ENCODE data around the gene SGPL1. TPM values are rescaled to one million over a fixed set of nuclear protein-coding genes. Genes with fewer than 3 reads are reported as not detected.

Gene SGPL1
- polyA plus RNA-seq, 1 donor from 2014 or later = 12.0 TPM

DNA sequence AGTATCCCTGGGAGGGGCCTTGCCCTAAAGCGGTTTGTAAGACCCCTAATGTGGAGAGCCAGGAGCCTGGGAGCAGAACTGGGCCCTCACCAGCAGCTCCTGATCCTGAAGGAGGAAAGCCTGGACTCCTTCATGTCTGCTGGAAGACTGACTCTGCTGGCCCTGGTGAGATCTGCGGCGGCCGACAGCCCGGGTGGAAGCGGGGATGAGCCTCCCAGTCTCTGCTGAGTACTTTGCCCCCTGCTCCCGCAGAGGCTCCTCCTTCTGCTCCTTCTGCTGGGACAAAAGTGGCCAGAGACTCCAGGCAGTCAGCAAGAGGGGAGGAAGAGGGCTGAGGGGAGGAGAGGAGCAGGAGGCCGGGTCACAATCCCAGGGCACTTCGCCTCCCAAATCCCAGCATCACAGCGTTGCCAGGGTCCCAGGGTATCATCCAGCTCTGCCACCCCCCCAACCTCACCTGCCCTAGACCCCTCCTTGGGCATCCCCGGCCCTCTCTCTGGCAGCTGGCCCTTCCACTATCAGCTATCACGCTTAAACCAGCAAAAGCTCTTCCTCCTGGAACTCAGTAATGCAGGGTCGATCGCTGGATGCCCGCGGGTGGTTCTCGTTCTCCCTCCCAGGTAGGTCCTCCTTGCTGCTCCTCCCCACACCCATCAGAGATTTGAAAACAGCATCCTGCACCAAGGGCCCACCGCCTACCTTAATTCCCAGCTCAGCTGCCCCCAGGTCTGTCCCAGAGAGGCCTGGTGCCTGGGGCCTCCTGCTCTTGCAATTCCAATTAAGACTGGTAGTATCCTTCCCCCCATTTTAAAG is 38.5 kb upstream of the SGPL1 start:
- no peaks in the 10 kb centered on the region for H3K4me1 Mint-ChIP-seq
- no peaks in the 10 kb centered on the region for H3K9me3 Mint-ChIP-seq
- H3K27ac Mint-ChIP-seq = peak overlapping the region in 1 of 3 donors; percentile 35
- no peak overlapping the region for H3K4me3 Mint-ChIP-seq
- no peaks in the 10 kb centered on the region for H3K36me3 Mint-ChIP-seq
- no peaks in the 10 kb centered on the region for H3K27me3 Mint-ChIP-seq

DNA sequence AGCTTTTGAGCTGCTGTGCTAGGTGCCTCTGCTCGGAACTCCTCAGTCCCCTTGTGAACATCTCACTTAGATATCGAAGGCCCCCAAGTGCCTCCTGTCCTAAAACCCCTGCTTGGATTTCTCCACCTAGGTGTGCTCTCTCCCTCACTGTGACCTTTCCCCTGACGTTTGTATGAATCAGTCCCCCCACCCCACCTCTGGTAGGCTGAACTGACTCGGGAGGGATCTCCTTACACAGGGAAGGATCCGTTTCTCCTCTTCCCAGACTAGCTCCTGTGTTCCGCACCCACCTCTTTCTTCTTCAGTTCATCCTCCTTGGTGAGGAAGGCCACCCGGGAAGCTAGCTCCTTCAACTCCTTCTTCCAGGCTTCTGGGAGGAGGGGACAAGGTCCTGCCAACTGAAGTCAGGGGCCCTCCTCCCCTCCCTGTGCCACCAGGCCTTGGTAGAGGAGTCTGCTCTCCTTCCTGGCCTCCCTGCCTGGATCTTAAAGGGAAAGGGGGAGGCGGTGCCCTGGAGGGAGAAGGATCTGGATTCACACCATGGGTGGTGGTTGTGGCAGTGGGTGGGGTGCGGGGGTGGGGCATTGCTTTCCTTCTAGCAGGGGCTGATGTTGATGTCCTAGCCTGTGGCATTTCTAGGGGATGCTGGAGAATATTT is 37.4 kb upstream of the SGPL1 start:
- Mint-ChIP-seq H3K27me3 (peaks cover 3% of the 10 kb centered on the region), H3K4me3 (no peak overlapping the region), H3K36me3 (no peaks in the 10 kb centered on the region), H3K9me3 (no peaks in the 10 kb centered on the region), H3K27ac (peak overlapping the region in 1 of 3 donors; percentile 58), H3K4me1 (no peaks in the 10 kb centered on the region)

DNA sequence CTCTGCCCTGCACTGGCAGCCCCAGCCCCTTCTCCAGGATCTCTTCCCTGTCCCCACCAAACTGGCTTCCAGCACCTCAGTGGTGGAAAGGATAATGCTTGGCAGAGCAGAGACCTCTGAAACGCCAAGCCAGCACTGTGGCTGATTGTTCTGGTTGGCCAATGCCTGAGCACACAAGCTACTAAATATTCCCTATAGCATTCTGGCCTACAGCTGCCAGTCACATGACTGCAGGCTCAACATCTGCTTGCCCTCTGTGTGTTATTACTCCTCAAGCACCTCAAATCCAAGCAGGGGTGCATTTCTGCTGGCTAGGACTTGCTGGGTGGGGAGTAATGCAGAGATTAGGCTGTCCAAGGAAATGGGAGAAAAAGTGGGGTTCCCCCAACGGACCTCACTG is 36.7 kb upstream of the SGPL1 start:
- H3K4me3 Mint-ChIP-seq = no peak overlapping the region
- H3K4me1 Mint-ChIP-seq = no peaks in the 10 kb centered on the region
- peaks cover 5% of the 10 kb centered on the region for H3K27me3 Mint-ChIP-seq
- no peak overlapping the region for H3K27ac Mint-ChIP-seq
- no peaks in the 10 kb centered on the region for H3K36me3 Mint-ChIP-seq
- H3K9me3 Mint-ChIP-seq = no peaks in the 10 kb centered on the region

DNA sequence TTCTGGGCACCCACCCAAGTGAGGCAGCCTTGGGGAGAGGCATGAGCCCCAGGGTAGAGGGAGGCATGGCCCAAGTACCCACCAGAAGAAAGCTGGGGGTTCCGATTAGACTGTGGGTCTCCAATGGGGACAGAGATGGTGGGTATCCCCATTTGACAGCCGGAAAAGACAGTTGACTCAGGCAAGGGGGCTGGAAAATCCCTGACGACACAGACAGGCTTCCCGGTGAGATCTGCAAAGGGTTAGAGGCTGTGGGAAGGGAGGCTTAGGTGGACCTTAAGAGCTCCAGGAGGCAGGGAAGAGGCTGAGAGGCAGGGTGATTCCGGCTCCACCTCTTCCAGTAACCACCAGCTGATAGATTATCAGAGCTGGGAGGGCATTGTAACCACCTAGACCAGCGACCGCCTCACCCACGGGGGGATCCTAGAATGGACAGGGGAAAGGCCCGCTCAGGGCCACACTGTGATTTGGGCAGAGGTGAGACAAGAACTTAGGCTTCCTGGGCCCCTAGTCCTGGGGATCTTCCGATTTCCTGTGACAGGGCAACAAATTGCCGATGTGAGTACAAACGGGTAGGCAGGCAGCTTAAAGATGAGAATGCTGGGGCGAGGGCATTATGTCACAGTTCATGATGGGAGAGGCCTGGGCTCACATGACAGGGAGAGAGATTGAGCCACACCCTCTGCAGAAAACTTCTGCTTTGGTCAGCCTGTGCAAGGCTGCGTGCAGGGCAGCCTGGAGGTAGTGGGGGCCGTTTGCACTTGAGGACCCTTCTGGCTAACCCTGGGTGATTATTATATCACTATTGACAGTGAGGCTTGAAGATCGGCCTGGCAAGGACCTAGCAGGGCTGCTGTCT is 36.0 kb upstream of the SGPL1 start:
- Mint-ChIP-seq H3K9me3 (no peaks in the 10 kb centered on the region), H3K36me3 (no peaks in the 10 kb centered on the region), H3K27ac (no peak overlapping the region), H3K4me3 (no peak overlapping the region), H3K27me3 (peaks cover 6% of the 10 kb centered on the region), H3K4me1 (no peaks in the 10 kb centered on the region)

DNA sequence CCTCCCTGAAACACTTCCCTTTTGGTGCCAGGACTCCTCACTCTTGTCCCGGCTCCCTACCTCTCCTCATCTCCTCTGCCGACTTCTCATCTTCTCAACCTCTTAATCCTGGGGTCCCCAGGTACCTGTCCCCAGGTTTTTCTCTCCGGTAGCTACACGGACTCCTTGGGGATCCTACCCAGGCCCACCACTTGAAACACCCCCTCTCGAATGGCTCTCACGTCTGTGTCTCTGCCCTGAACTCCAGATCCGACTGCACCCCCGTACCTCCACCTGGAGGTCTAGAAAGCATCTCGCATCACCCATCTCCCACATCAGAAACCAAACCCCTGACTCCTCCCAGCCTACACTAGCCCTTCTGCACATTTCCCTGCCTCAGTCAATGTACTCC is 35.4 kb upstream of the SGPL1 start:
- no peak overlapping the region for H3K4me3 Mint-ChIP-seq
- H3K36me3 Mint-ChIP-seq = no peaks in the 10 kb centered on the region
- H3K27me3 Mint-ChIP-seq = peaks cover 8% of the 10 kb centered on the region
- no peaks in the 10 kb centered on the region for H3K4me1 Mint-ChIP-seq
- no peaks in the 10 kb centered on the region for H3K9me3 Mint-ChIP-seq
- no peak overlapping the region for H3K27ac Mint-ChIP-seq

DNA sequence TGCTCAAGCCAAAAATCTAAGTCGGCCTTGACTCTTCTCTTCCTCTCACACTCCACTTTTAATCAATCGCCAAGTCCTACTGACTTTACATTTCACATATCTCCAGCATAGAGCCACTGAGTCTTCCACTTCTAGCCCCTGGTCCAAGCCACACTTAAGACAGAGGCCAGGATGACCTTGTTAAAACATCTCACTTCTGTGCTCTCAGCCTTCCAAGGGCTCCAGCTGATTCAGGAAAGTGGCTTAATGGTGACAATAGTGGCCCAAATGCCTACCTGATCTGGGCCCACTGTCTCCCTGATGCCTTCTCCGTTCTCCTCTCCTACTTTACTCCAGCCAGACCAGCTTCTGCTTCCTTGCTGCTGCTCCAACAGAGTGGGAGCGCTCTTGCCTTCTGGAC is 35.0 kb upstream of the SGPL1 start:
- no peaks in the 10 kb centered on the region for H3K4me1 Mint-ChIP-seq
- H3K36me3 Mint-ChIP-seq = no peaks in the 10 kb centered on the region
- H3K27ac Mint-ChIP-seq = peak overlapping the region in 1 of 3 donors; percentile 6
- H3K9me3 Mint-ChIP-seq = no peaks in the 10 kb centered on the region
- no peak overlapping the region for H3K4me3 Mint-ChIP-seq
- peaks cover 8% of the 10 kb centered on the region for H3K27me3 Mint-ChIP-seq

DNA sequence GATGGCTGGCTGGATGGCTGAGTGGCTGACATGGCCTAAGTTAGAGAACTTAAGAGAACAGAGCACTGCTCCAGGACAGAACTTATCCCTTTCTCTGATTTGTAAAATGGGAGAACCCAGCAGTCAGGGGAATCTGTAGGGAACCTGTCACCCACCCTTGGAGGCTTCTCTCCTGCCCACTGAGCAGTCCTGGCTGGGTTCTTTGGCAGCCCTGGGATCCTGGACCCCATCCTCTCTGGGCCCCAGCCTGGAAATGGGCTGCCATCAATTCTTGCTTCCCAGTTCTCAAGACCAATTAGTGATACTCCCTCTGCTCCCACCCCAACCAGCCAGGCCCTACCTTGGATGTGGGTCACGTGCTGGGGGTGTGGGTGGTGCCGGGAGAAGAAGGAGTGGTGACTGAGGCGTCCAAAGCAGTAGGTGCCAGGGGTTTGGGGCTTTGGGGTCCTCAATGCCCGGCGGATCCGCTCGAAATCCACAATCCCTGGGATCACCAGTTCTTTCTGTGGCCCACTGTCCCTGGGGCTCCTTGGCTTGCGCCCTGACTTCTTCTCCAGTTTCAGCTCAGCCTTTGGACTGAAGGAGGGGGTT is 34.2 kb upstream of the SGPL1 start:
- H3K27me3 Mint-ChIP-seq = peaks cover 8% of the 10 kb centered on the region
- no peak overlapping the region for H3K4me3 Mint-ChIP-seq

DNA sequence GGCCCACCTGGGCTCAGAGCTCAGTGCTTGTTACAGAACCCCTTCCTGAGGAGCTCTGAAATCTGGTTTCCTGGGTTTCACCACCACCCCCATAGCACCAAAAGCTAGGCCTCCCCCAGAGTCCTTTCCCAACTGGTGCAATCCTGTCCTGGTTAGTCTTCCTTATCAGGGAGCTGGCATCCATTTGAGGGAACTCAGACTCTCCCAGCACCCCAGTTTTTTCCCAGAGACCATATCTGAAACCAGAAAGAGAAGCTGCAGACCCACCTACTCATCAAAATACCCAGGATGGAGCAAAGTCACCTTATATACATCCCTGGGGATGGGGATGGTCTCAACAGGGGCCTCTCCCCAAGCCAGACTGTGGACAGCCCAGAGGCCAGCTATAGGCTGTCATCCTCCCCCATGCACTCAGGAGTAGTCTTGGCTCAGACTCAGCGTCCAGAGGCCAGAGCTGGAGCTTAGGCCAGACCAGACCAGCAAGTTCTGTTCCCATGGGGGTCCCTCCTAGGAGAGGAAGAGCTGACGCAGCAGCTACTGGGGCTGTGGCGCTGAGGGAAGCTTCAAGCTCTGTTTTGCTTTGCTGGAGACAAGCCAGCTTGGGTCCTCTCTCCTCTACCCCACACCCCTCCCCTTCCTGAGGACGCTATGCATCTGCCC is 33.5 kb upstream of the SGPL1 start:
- Mint-ChIP-seq H3K27me3 (peaks cover 8% of the 10 kb centered on the region), H3K4me1 (no peaks in the 10 kb centered on the region), H3K4me3 (no peak overlapping the region), H3K36me3 (no peaks in the 10 kb centered on the region), H3K27ac (peak overlapping the region in 1 of 3 donors; percentile 1), H3K9me3 (no peaks in the 10 kb centered on the region)

More for the DNA sequence above, 34.2 kb upstream of the SGPL1 start:
- peak overlapping the region in 1 of 3 donors; percentile 6 for H3K27ac Mint-ChIP-seq
- no peaks in the 10 kb centered on the region for H3K36me3 Mint-ChIP-seq
- no peaks in the 10 kb centered on the region for H3K9me3 Mint-ChIP-seq
- no peaks in the 10 kb centered on the region for H3K4me1 Mint-ChIP-seq

DNA sequence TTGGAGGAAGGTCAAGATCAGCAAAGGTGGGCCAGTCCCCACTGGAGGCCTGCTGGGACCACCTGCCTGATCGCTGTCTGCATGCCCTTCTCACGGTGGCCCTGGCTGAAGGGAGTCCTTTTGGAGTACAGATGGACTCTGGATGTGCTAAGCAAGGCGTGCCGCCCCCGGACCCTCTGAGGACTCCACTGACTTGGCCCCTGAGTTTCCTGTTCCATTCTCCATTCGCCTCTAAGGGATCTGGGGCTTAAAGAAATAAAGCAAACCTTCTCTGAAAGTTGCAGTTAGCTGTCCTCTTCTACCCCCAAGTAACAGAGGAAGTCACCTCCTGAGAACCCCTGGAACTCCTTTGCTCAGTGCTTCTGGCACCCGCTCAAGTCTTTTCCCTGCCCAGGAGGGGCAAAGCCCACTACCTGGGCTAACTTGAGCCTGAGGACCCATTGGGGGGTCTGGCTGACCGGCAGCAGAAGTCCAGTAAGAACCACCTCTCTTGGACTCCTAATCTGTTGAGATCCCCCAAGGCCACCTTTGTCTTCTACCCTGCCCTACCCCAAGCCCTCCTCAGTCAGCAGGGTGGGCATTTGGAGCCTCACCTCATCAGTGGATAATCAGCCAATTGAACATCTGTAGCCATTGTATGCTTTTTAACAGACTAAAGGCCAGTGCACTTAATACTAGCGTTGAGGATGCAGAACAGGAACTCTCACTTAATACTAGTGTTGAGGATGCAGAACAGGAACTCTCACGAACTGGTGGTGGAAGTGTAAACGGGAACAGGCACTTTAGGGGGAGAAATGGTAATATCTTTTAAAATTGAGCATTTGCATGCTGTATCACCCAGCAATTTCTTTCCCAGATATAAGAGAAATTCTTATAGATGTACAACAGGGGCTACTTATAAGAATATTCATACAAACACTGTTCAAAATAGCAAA is 32.7 kb upstream of the SGPL1 start:
- H3K36me3 Mint-ChIP-seq = no peaks in the 10 kb centered on the region
- H3K27ac Mint-ChIP-seq = peak overlapping the region in 1 of 3 donors; percentile 1
- no peaks in the 10 kb centered on the region for H3K4me1 Mint-ChIP-seq
- peaks cover 8% of the 10 kb centered on the region for H3K27me3 Mint-ChIP-seq
- no peak overlapping the region for H3K4me3 Mint-ChIP-seq
- no peaks in the 10 kb centered on the region for H3K9me3 Mint-ChIP-seq

DNA sequence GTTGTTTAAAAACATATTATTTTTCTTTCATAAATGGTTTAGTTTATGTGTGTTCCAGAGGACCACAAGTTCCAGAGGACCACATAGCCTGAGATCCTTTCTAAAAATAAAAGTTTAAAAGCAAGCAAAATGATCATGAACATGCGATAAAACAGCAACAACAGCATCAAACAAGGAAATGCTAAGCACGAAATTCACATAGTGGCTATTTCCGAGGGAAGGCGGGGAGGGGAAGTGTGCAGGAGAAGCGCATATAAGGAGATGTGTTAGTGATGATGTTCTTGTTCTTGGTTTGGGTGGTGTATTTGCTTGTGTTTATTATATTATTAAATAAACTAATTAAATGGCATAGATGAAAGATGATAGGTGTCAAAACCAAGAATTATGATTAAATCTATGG is 31.7 kb upstream of the SGPL1 start:
- Mint-ChIP-seq H3K27me3 (peaks cover 10% of the 10 kb centered on the region), H3K36me3 (no peaks in the 10 kb centered on the region), H3K9me3 (no peaks in the 10 kb centered on the region), H3K4me1 (no peaks in the 10 kb centered on the region), H3K4me3 (no peak overlapping the region), H3K27ac (no peak overlapping the region)

DNA sequence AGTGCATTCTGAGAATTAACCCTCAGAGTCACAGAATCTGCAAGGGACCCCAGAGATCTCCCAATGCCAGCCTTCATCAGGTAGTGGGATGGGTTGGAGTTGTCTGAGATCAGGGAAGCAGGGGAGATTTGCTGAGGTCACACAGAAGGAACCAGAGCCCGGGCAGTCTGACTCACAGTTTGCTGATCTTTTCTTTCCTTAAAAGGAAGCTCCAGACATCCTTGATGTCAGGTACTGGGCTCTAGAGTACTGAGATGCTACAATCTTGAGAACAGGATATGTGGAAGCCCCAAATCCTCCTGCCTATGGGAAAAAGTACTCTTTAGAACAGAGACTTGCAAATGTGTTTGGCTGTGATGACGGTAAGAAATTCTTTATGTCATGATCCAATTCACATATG is 31.3 kb upstream of the SGPL1 start:
- Mint-ChIP-seq H3K27ac (no peak overlapping the region), H3K27me3 (peaks cover 12% of the 10 kb centered on the region), H3K36me3 (no peaks in the 10 kb centered on the region), H3K9me3 (no peaks in the 10 kb centered on the region), H3K4me1 (no peaks in the 10 kb centered on the region), H3K4me3 (no peak overlapping the region)

DNA sequence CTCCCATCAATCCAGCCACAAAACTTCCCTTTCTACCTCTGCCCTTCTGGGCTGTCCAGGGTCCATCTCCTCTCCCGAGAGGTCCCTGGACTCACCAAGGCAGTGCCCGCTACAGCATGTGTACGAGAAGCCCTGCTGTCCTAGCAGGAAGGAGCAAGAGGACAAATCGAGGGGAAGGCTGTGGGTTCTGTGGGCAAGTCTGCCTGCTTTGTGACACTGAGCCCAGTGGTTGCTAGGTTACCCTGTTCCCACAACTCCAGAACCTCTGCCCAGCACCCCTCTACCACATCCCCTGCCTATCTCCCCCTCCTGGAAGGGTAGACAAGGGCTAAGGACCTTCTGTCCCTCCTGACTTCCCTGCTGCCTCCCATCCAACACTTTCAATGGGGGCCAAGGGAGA is 30.6 kb upstream of the SGPL1 start, which contains the start of gene TBATA:
TSS of gene TBATA (minus strand) at position 188 of the 400 bp plus-strand sequence. CDS start 1,998 bp downstream, outside the sequence.
- H3K4me1 Mint-ChIP-seq = no peaks in the 10 kb centered on the region
- peaks cover 12% of the 10 kb centered on the region for H3K27me3 Mint-ChIP-seq
- H3K9me3 Mint-ChIP-seq = no peaks in the 10 kb centered on the region
- H3K4me3 Mint-ChIP-seq = no peak within 1 kb of the TSS
- H3K36me3 Mint-ChIP-seq = no peaks in the 10 kb centered on the region
- no peak within 1 kb of the TSS for H3K27ac Mint-ChIP-seq

DNA sequence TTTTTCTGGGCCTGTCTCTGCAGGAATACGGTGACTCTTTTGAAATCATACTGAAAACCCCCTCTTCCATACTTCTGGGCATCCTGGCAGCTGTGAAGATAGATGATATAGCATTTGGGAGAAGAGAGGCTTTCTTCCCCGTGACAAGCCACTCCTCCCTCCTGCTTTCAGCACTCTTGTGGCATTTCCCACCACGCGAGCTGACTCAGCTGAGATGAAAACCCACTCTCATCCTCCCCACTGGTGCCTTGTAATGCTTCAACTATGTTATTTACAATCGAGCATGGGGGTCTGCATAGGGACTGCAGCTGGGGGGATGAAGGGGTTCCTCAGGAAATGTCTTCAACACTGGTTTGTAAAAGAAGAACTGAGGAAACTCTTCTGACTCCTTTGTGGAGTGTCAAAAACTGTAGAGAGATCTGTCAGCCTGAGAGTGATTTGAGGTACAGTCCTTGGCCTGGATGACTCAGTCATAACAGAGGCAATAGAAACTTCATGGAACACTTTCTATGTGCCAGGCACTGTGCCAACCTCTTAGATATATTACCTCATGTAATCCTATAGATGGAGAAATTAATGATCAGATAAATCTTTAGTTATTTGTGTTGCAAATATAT is 28.8 kb upstream of the SGPL1 start:
- Mint-ChIP-seq H3K27me3 (peaks cover 15% of the 10 kb centered on the region), H3K4me3 (no peak overlapping the region), H3K27ac (no peak overlapping the region)

More for the DNA sequence above, 28.8 kb upstream of the SGPL1 start:
- Mint-ChIP-seq H3K36me3 (no peaks in the 10 kb centered on the region), H3K4me1 (no peaks in the 10 kb centered on the region), H3K9me3 (no peaks in the 10 kb centered on the region)

Measured in IgD-negative memory B cell (primary cell).